Heart right ventricle (tissue), 16 donors: ENCODE data around the gene SPESP1. TPM values are rescaled to one million over a fixed set of nuclear protein-coding genes. Genes with fewer than 3 reads are reported as not detected.

Experiments
- ATAC-seq, 8 donors: fragments of 200-7000 bp; cut with Tn5 transposase; one replicate each; pipeline ENCODE4 v1.9.1; 2020; ENCODE audit warnings: mild to moderate bottlenecking in 8 of 8, moderate library complexity in 8 of 8, moderate number of reproducible peaks in 1 of 8
- DNase-seq, 2 donors: peaks; one replicate each; pipeline ENCODE4 v3.0.0-alpha.2; 2020
- H3K27ac ChIP-seq, 10 donors: fragments of 200-600 bp; sonication (generic) in 2 of 10; one replicate each; pipeline versions ENCODE4 v1.5.0 to v1.8.0; 2020 to 2022; ENCODE audit warnings: mild to moderate bottlenecking in 3 of 10
- H3K27me3 ChIP-seq, 7 donors: fragments of 200-600 bp; one replicate each; pipeline ENCODE4 v1.8.0; 2021 to 2022; ENCODE audit warnings: mild to moderate bottlenecking in 2 of 7
- H3K36me3 ChIP-seq, 9 donors: fragments of 200-600 bp; sonication (generic) in 1 of 9; one replicate each; pipeline versions ENCODE4 v1.5.0 to v1.8.0; 2020 to 2022; ENCODE audit warnings: mild to moderate bottlenecking in 2 of 9
- H3K4me1 ChIP-seq, 9 donors: fragments of 200-600 bp; sonication (generic) in 1 of 9; one replicate each; pipeline versions ENCODE4 v1.5.0 to v1.8.0; 2020 to 2022; ENCODE audit warnings: mild to moderate bottlenecking in 4 of 9
- H3K4me3 ChIP-seq, 10 donors: fragments of 200-600 bp; sonication (generic) in 2 of 10; one replicate each; pipeline versions ENCODE4 v1.5.0 to v1.8.0; 2020 to 2022; ENCODE audit warnings: mild to moderate bottlenecking in 7 of 10, moderate library complexity in 2 of 10
- H3K9me3 ChIP-seq, 11 donors: fragments of 200-600 bp in 10 of 11; sonication (generic) in 2 of 11; one replicate each; pipeline versions ENCODE4 v1.5.0 to v1.8.0; 2013 to 2022; ENCODE audit warnings: mild to moderate bottlenecking in 2 of 11, control low read depth in 1 of 11, moderate library complexity in 1 of 11
- WGBS, 2 donors: extraction: QIAGEN DNeasy Blood & Tissue Kit; methylation state at CpG; one replicate each; pipeline ENCODE4 v1.1.7; 2013; ENCODE audit warnings: inconsistent platforms in 1 of 2; 5-methylcytosine and 5-hydroxymethylcytosine counted together
- intact Hi-C, 10 donors: fragments of 100-400 bp; cut with DNase I; formaldehyde crosslinking; loops; one replicate each; pipeline versions ENCODE4 v1.11.1 to v1.14.2; 2022
- long read RNA-seq, 3 donors: library from polyadenylated mRNA; unstranded; transcript quantifications; one replicate each; pipeline ENCODE4 v2.0.0, GENCODE V29; 2020 to 2021
- polyA plus RNA-seq, 2 donors: library from polyadenylated mRNA; stranded (reverse); fragments of 200-250 nt; gene quantifications; one replicate each; pipeline ENCODE4 v1.2.3, GENCODE V29; 2013
- total RNA-seq, 10 donors: library from RNA; stranded (reverse); fragmentation: NEBNext Ultra II Directional in 3 of 10; extraction: Animal tissue kit (Norgen Biotek cat#: 25700) in 3 of 10; gene quantifications; one replicate each; pipeline versions ENCODE4 v1.2.1 to v1.2.4, GENCODE V29; 2021 to 2023
- TF ChIP-seq, protein P1 (sequence below), 9 donors: fragments of 200-600 bp; sonication (generic) in 2 of 9; IDR thresholded peaks; one replicate each; pipeline versions ENCODE4 v1.5.0 to v1.8.0; 2021 to 2022; ENCODE audit warnings: antibody characterized with exemption in 9 of 9, mild to moderate bottlenecking in 5 of 9, moderate library complexity in 1 of 9
- donor health status: Arrhythmogenic right ventricular cardiomyopathy.
- donor health status: ischemic (EF 13 %, LVEDD 7.1; RV severe dilation, severe dysfunction).
- donor health status: healthy with polysubstance abuse.
- donor health status: DM: no; HTN: yes; CAD: no.
- donor health status: DM: no; HTN: no; CAD: no.
- donor health status: ischemic (EF 25% LVEDD 6.9; RV normal size, moderate dysfunction).
- donor health status: ischemic (EF 25% LVEDD 5.7; RV mildly dilated, moderate dysfunction).
- donor health status: healthy.
- donor health status: DM: yes; HTN: yes; CAD: no.
- donor health status: Ischemic cardiomyopathy.
- donor health status: ischemic (EF 35%, LVEDD 5.7; RV mildly dilated, moderate dysfunction).
- donor health status: nonischemic (EF 11% LVEDD 7.7; RV severe dilation, severe dysfunction).
- donor health status: DM: yes; HTN: yes; CAD: no.
- donor health status: PGD.
- donor health status: ischemic (EF 29% LVEDD 5.4; RV normal size, mild dysfunction).
- donor health status: nonischemic (EF 23%, LVEDD 6.1; RV moderate dilation, normal function).

SPESP1 gene
- total RNA-seq (10 to 100 TPM in 1 of 10 donors, 1 to 10 TPM in 9; 1.0 to 10.5 (median 4.9) TPM), polyA plus RNA-seq (1 to 10 TPM; 4.2 to 5.3 TPM)
- long read RNA-seq, donor 1, transcript SPESP1-201 (2 exons, 1,431 nt) = major isoform, 19 of 22 reads
- long read RNA-seq, donor 1, partial matches to known transcripts = 0 of 22 reads
- long read RNA-seq, donor 1, other reads (novel, unspliced or antisense) = 3 of 22 reads
- long read RNA-seq, donor 2, transcript SPESP1-201 (2 exons, 1,431 nt) = major isoform, 10 of 11 reads
- long read RNA-seq, donor 2, partial matches to known transcripts = 0 of 11 reads
- long read RNA-seq, donor 2, other reads (novel, unspliced or antisense) = 1 of 11 reads
- long read RNA-seq, donor 3, transcript SPESP1-201 (2 exons, 1,431 nt) = major isoform, 6 of 6 reads
- long read RNA-seq, donor 3, partial matches to known transcripts = 0 of 6 reads
- long read RNA-seq, donor 3, other reads (novel, unspliced or antisense) = 0 of 6 reads

DNA sequence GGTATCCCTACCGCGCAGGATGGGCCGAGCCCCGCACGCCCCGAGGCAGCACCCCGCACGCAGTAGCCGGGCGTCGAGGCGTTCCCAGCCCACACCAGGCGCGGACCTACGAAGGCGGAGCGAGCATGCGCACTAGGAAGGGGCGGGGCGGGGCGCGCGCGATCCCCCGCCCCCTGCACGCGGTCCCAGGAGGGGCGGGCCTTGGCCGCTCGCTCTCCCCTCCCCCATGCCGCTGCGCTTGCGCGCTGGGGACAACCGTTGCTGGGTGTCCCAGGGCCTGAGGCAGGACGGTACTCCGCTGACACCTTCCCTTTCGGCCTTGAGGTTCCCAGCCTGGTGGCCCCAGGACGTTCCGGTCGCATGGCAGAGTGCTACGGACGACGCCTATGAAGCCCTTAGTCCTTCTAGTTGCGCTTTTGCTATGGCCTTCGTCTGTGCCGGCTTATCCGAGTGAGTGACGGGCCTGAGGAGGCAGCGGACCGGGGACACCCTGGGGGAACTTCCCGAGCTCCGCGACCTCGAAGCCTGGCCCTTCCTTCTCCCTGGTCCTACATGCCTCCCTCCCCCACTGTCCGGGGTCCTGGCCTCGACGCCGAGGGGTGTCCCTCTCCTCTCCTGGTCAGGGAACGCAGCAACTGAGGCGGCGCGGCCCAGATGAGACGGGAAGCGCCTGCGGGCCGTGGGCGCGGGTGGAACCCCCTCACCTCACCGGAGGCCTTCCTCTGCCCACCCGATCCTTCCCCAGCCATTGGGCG is at the start of gene SPESP1:
Gene SPESP1, plus strand, starts transcription at position 258 of the 755 bp plus-strand sequence. Its CDS starts 129 bp downstream, at position 387.
- intact Hi-C loops = no loop called here
- peak; percentile 87 to 97 (median 96) for ATAC-seq
- 47 to 62% methylated on average over 72 of the region's 72 CpGs for WGBS, 2 donors

DNA sequence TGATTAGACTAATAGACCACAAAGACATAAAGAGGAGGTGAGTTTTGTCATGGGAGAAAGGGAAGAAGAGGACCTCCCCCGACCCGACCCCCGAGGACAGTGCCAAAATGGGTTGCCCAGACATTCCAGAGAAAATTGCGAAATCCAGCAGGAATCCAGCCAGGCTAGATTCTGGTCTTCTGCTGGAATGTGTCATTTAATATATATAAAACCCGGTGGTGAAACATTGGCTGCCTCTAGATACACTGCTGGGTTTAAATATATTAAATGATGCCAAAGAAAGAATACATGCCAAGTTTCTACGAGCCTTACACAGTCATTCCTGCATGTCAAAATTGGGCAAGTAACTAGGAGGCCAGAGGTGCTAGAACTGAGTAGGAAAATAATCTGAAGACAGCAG is 45.3 kb upstream of the SPESP1 start:
- WGBS, 2 donors = 33 to 36% methylated on average over 6 of the region's 6 CpGs

More for the DNA sequence above, at the start of gene SPESP1:
- DNase-seq = peak; percentile 49 to 85
- TF ChIP-seq, protein P1, sequence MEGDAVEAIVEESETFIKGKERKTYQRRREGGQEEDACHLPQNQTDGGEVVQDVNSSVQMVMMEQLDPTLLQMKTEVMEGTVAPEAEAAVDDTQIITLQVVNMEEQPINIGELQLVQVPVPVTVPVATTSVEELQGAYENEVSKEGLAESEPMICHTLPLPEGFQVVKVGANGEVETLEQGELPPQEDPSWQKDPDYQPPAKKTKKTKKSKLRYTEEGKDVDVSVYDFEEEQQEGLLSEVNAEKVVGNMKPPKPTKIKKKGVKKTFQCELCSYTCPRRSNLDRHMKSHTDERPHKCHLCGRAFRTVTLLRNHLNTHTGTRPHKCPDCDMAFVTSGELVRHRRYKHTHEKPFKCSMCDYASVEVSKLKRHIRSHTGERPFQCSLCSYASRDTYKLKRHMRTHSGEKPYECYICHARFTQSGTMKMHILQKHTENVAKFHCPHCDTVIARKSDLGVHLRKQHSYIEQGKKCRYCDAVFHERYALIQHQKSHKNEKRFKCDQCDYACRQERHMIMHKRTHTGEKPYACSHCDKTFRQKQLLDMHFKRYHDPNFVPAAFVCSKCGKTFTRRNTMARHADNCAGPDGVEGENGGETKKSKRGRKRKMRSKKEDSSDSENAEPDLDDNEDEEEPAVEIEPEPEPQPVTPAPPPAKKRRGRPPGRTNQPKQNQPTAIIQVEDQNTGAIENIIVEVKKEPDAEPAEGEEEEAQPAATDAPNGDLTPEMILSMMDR (IDR thresholded peaks at IDR 0.05) = no peak
- Histone ChIP-seq H3K27me3 (peaks cover 0 to 12% (median 0%) of the 10 kb centered on the region in 7 donors), H3K36me3 (no peaks in the 10 kb centered on the region), H3K4me1 (no peaks in the 10 kb centered on the region), H3K9me3 (no peaks in the 10 kb centered on the region), H3K27ac (no peak within 1 kb of the TSS), H3K4me3 (peak within 1 kb of the TSS; percentile 5 to 62 (median 42))

DNA sequence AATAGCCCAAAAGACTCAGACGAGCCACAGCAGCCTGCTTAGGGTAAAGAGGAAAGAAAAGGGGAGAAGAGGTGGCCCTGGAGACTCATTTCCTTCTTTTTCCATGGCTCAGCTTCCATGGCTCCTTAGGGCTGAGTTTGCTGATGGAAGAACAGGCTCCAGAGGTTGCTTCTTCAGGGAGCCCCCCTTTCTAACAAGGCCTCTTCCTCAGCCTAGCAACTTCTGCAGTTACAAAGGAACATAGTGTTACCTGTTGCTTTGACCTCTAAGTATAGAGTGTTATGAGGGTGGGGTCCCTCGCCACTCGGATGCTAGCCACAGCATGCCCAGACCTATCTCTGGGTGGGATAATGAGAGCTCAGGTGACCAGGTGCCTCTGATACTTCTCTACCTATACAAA is 43.2 kb upstream of the SPESP1 start:
- no peak overlapping the region for H3K27ac ChIP-seq
- no peak for DNase-seq
- peaks cover 0 to 12% (median 0%) of the 10 kb centered on the region in 7 donors for H3K27me3 ChIP-seq
- peaks cover 0 to 11% (median 0%) of the 10 kb centered on the region in 9 donors for H3K4me1 ChIP-seq
- 92 to 97% methylated on average over 3 of the region's 3 CpGs for WGBS, 2 donors
- no peaks in the 10 kb centered on the region for H3K36me3 ChIP-seq
- no peaks in the 10 kb centered on the region for H3K9me3 ChIP-seq
- no peak for ATAC-seq
- TF ChIP-seq, protein P1 (IDR thresholded peaks at IDR 0.05) = no peak
- no peak overlapping the region for H3K4me3 ChIP-seq
- intact Hi-C loops = no loop called here

More for the DNA sequence above, 45.3 kb upstream of the SPESP1 start:
- no peak overlapping the region for H3K27ac ChIP-seq
- intact Hi-C loops = no loop called here
- no peak for DNase-seq
- H3K27me3 ChIP-seq = peaks cover 0 to 9% (median 0%) of the 10 kb centered on the region in 7 donors
- H3K36me3 ChIP-seq = no peaks in the 10 kb centered on the region
- TF ChIP-seq, protein P1 (IDR thresholded peaks at IDR 0.05) = no peak
- H3K4me1 ChIP-seq = peaks cover 0 to 11% (median 0%) of the 10 kb centered on the region in 9 donors
- H3K4me3 ChIP-seq = no peak overlapping the region
- H3K9me3 ChIP-seq = no peaks in the 10 kb centered on the region
- ATAC-seq = peak in 1 of 8 donors; percentile 18

DNA sequence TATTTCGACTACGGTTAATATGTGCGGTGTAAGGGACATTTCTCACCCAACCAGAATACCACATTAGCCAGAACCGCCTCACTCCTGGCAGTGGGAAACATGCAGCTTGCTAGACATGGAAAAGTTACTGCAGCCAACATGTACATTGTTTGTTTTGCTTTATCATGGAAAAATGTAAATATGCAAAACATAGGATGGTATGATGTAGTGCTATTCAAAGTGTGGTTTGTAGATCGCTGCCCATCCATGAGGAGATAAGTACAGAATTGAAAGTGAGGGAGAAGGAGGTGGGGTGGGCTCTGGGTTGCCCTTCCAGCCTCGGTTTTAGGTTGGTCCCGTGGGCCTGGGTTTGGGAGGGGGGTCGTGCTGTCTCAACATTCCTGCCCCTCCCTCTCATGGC is 42.5 kb upstream of the SPESP1 start:
- Histone ChIP-seq H3K4me3 (no peak overlapping the region), H3K27me3 (peaks cover 0 to 12% (median 0%) of the 10 kb centered on the region in 7 donors), H3K9me3 (no peaks in the 10 kb centered on the region), H3K36me3 (no peaks in the 10 kb centered on the region), H3K4me1 (peaks cover 0 to 11% (median 0%) of the 10 kb centered on the region in 9 donors), H3K27ac (no peak overlapping the region)
- ATAC-seq = no peak
- TF ChIP-seq, protein P1 (IDR thresholded peaks at IDR 0.05) = no peak
- intact Hi-C loops = no loop called here
- no peak for DNase-seq
- 88 to 93% methylated on average over 8 of the region's 8 CpGs for WGBS, 2 donors
